NCI-H82 (cell line): ENCODE measurements around the gene JAK2.

Experiments used
- DNase-seq: peaks from one replicate; lab custom pipeline; 2025; lab: John Stamatoyannopoulos, UW

The JAK2 gene

DNA sequence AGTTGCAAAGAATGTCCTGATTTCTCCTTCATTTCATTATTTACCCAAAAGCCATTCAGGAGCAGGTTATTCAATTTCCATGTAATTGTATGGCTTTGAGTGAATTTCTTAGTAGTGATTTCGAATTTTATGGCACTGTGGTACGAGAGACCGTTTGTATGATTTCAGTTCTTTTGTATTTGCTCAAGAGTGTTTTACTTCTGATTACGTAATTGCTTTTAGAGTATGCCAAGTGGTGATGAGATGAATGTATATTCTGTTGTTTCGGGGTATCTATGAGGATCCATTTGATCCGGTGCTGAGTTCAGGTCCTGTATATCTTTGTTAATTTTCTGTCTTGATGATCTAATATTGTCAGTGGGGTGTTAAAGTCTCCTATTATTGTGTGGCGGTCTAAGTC lies 159.1 kb downstream of the JAK2 start:
- no peak for DNase-seq

DNA sequence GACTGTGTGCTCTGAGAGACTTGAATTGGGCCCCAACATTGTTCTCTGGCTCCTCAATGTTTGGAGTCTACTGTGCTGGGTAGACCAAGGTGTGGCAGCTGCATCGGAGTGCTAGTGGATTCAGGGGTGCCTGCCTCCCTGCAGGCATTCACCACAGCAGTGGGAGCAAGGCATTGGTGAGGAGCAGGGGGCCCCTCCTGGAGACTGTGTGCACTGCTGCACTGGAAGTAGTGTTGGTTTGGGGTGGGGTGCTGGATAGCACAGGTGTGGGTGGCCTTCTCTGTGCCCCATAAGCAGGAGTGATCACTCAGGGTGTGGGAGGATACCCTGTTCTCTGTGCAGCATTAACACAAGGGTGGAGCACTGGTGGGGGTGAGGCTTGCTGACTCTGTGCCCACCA lies 161.2 kb downstream of the JAK2 start:
- DNase-seq: no peak
